Anterior cingulate cortex (tissue), 58 donors: ENCODE measurements around the gene RIMS4.

Experiments
- DNase-seq, 58 donors: peaks; one replicate each; lab custom pipeline; 2025; lab: John Stamatoyannopoulos, UW

Gene RIMS4

GRCh38 chr20:44799691-44800090, 10.7 kb downstream of the RIMS4 start:
- no peak for DNase-seq

GRCh38 chr20:44796758-44797457, 13.4 kb downstream of the RIMS4 start:
- no peak for DNase-seq

- DNase-seq = no peak
Observed at GRCh38 chr20:44796311-44796710, 14.0 kb downstream of the RIMS4 start.

GRCh38 chr20:44795836-44796235, 14.5 kb downstream of the RIMS4 start:
- no peak for DNase-seq

- DNase-seq = no peak
Observed at GRCh38 chr20:44792796-44793195, 17.6 kb downstream of the RIMS4 start.

- peak in 3 of 58 donors; percentile 7 to 9 (median 9) for DNase-seq
Observed at GRCh38 chr20:44790638-44791393, 19.5 kb downstream of the RIMS4 start.

GRCh38 chr20:44788706-44789456, 21.5 kb downstream of the RIMS4 start:
- DNase-seq = no peak

GRCh38 chr20:44787299-44787698, 23.0 kb downstream of the RIMS4 start:
- DNase-seq = no peak

- DNase-seq = peak in 1 of 58 donors; percentile 25
Observed at GRCh38 chr20:44785768-44786167, 24.6 kb downstream of the RIMS4 start.

GRCh38 chr20:44784688-44785087, 25.7 kb downstream of the RIMS4 start:
- no peak for DNase-seq

- peak in 1 of 58 donors; percentile 11 for DNase-seq
Observed at GRCh38 chr20:44781791-44782190, 28.6 kb downstream of the RIMS4 start.

- DNase-seq = no peak
Observed at GRCh38 chr20:44781118-44781517, 29.2 kb downstream of the RIMS4 start.

GRCh38 chr20:44780226-44780625, 30.1 kb downstream of the RIMS4 start:
- no peak for DNase-seq

- no peak for DNase-seq
Observed at GRCh38 chr20:44776980-44777379, 33.4 kb downstream of the RIMS4 start.

GRCh38 chr20:44773070-44773829, 37.1 kb downstream of the RIMS4 start:
- DNase-seq = peak in 1 of 58 donors; percentile 59

GRCh38 chr20:44772636-44773035, 37.7 kb downstream of the RIMS4 start:
- no peak for DNase-seq

GRCh38 chr20:44771172-44771535, 39.2 kb downstream of the RIMS4 start:
- no peak for DNase-seq

GRCh38 chr20:44770484-44771171, 39.7 kb downstream of the RIMS4 start:
- DNase-seq = peak in 4 of 58 donors; percentile 6 to 30 (median 18)

- peak in 7 of 58 donors; percentile 14 to 37 (median 22) for DNase-seq
Observed at GRCh38 chr20:44769481-44769863, 40.9 kb downstream of the RIMS4 start.
